ENCODE data around the gene CFL1. TPM values are rescaled to one million over a fixed set of nuclear protein-coding genes. Genes with fewer than 3 reads are reported as not detected.
A peak's percentile ranks its signal among the peaks of the same experiment; 100 is the strongest.

CFL1 gene
- total and polyA plus RNA-seq, 2 donors (not counting 1 experiment from before 2014, with no cell fraction given), result 680 to 1,603 TPM

- H3K4me2 ChIP-seq (ENCODE audit: extremely low read depth, insufficient read depth, low read length), result peak overlapping the region; percentile 96
- no peaks in the 10 kb centered on the region for H4K20me1 ChIP-seq (ENCODE audit: control insufficient read depth, extremely low read depth, insufficient read depth, low read length)
- no peak overlapping the region for H2AFZ ChIP-seq (ENCODE audit: low read length)
- DNase-seq (ENCODE audit: low read depth in 2 of 2), result no peak
- TF ChIP-seq CTCF (conservative IDR thresholded peaks at IDR 0.05 in 1 of 2, IDR thresholded peaks at IDR 0.05 in 1 of 2; ENCODE audit: low read depth in 1 of 2, low read length in 2 of 2) (no peak), EZH2 (IDR thresholded peaks at IDR 0.05; ENCODE audit: low read length, missing control alignments) (no peak)
- H3K9me3 ChIP-seq (ENCODE audit: control insufficient read depth, insufficient read depth, low read depth, low read length), result no peaks in the 10 kb centered on the region
- H3K27ac ChIP-seq (ENCODE audit: insufficient read depth, low read length), result peak overlapping the region; percentile 98
- peak overlapping the region; percentile 49 to 85 (median 64) for H3K4me3 ChIP-seq (replicated peaks in 1 of 4; ENCODE audit: control extremely low read depth in 1 of 4, insufficient read depth in 1 of 4, low read depth in 3 of 4, low read length in 4 of 4)
- H3K9ac ChIP-seq (ENCODE audit: insufficient read depth, low read length), result peak overlapping the region; percentile 65
- no peaks in the 10 kb centered on the region for H3K27me3 ChIP-seq (ENCODE audit: control insufficient read depth, insufficient read depth, low read length)
- H3K36me3 ChIP-seq (ENCODE audit: control insufficient read depth, insufficient read depth, low read length), result peaks cover 38% of the 10 kb centered on the region
- peaks cover 14% of the 10 kb centered on the region for H3K4me1 ChIP-seq (ENCODE audit: control insufficient read depth, extremely low read depth, insufficient read depth, low read length)
- H3K79me2 ChIP-seq (ENCODE audit: control insufficient read depth, insufficient read depth, low read length), result peaks cover 40% of the 10 kb centered on the region
Measured at GRCh38 chr11:65886826-65887722, 29.1 kb upstream of the CFL1 start.

GRCh38 chr11:65885808-65886536 is 28.0 kb upstream of the CFL1 start:
- no peaks in the 10 kb centered on the region for H4K20me1 ChIP-seq (ENCODE audit: control insufficient read depth, extremely low read depth, insufficient read depth, low read length)
- no peak for TF ChIP-seq EZH2 (IDR thresholded peaks at IDR 0.05; ENCODE audit: low read length, missing control alignments)
- H2AFZ ChIP-seq (ENCODE audit: low read length), result no peak overlapping the region
- H3K4me3 ChIP-seq (replicated peaks in 1 of 4; ENCODE audit: control extremely low read depth in 1 of 4, insufficient read depth in 1 of 4, low read depth in 3 of 4, low read length in 4 of 4), result no peak overlapping the region
- H3K36me3 ChIP-seq (ENCODE audit: control insufficient read depth, insufficient read depth, low read length), result peaks cover 35% of the 10 kb centered on the region
- H3K9ac ChIP-seq (ENCODE audit: insufficient read depth, low read length), result no peak overlapping the region
- no peaks in the 10 kb centered on the region for H3K27me3 ChIP-seq (ENCODE audit: control insufficient read depth, insufficient read depth, low read length)
- H3K4me1 ChIP-seq (ENCODE audit: control insufficient read depth, extremely low read depth, insufficient read depth, low read length), result peaks cover 14% of the 10 kb centered on the region
- H3K27ac ChIP-seq (ENCODE audit: insufficient read depth, low read length), result no peak overlapping the region
- H3K9me3 ChIP-seq (ENCODE audit: control insufficient read depth, insufficient read depth, low read depth, low read length), result no peaks in the 10 kb centered on the region
- H3K4me2 ChIP-seq (ENCODE audit: extremely low read depth, insufficient read depth, low read length), result no peak overlapping the region
- no peak for DNase-seq (ENCODE audit: low read depth in 2 of 2)
- H3K79me2 ChIP-seq (ENCODE audit: control insufficient read depth, insufficient read depth, low read length), result peaks cover 29% of the 10 kb centered on the region

- H3K36me3 ChIP-seq (ENCODE audit: control insufficient read depth, insufficient read depth, low read length), result peaks cover 35% of the 10 kb centered on the region
- no peaks in the 10 kb centered on the region for H3K9me3 ChIP-seq (ENCODE audit: control insufficient read depth, insufficient read depth, low read depth, low read length)
- H2AFZ ChIP-seq (ENCODE audit: low read length), result no peak overlapping the region
- DNase-seq (ENCODE audit: low read depth in 2 of 2), result no peak
- H3K4me3 ChIP-seq (replicated peaks in 1 of 4; ENCODE audit: control extremely low read depth in 1 of 4, insufficient read depth in 1 of 4, low read depth in 3 of 4, low read length in 4 of 4), result no peak overlapping the region
- H3K4me1 ChIP-seq (ENCODE audit: control insufficient read depth, extremely low read depth, insufficient read depth, low read length), result peaks cover 14% of the 10 kb centered on the region
- H3K27me3 ChIP-seq (ENCODE audit: control insufficient read depth, insufficient read depth, low read length), result no peaks in the 10 kb centered on the region
- no peak for TF ChIP-seq CTCF (conservative IDR thresholded peaks at IDR 0.05 in 1 of 2, IDR thresholded peaks at IDR 0.05 in 1 of 2; ENCODE audit: low read depth in 1 of 2, low read length in 2 of 2)
- no peak for TF ChIP-seq EZH2 (IDR thresholded peaks at IDR 0.05; ENCODE audit: low read length, missing control alignments)
- no peaks in the 10 kb centered on the region for H4K20me1 ChIP-seq (ENCODE audit: control insufficient read depth, extremely low read depth, insufficient read depth, low read length)
- no peak overlapping the region for H3K4me2 ChIP-seq (ENCODE audit: extremely low read depth, insufficient read depth, low read length)
- no peak overlapping the region for H3K27ac ChIP-seq (ENCODE audit: insufficient read depth, low read length)
- no peak overlapping the region for H3K9ac ChIP-seq (ENCODE audit: insufficient read depth, low read length)
- peaks cover 25% of the 10 kb centered on the region for H3K79me2 ChIP-seq (ENCODE audit: control insufficient read depth, insufficient read depth, low read length)
Measured at GRCh38 chr11:65885231-65885630, 27.3 kb upstream of the CFL1 start.
